ENCODE results near the gene MYO10.

DNA sequence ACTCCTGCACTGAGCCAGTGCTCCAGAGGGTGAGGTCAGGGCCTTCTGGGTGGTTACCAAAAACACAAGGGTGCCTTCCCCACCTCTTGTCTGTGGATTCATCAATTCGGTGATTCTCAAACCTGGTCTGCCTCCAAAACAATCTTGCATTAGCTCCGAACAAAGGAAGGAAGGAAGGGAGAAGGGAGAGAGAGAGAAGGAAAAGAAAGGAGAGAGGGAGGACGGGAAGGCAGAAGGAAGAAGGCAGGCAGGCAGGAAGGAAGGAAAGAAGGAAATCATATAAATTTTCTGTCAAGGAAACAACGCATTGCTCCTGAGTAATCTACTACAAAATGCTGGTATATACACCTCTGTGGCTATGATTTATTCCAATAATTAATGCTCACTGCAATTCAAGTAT lies 39.3 kb downstream of the MYO10 start:
- TF ChIP-seq CTCF (IDR thresholded peaks at IDR 0.05 in 4 of 5, conservative IDR thresholded peaks at IDR 0.05 in 1 of 5), result no peak
- TF ChIP-seq POLR2A (IDR thresholded peaks at IDR 0.05), result no peak
